KMS-11 (cell line): Measurements from ENCODE around the gene LARP1B.
"Not testable (repeated sequence)": the region's sequence is repeated elsewhere in the genome, so short reads cannot be mapped to it uniquely, and the experiment has no call there.

Experiments
- H2AFZ ChIP-seq: fragments of 200-600 bp; sonication (generic); 2 replicates; pipeline ENCODE4 v1.6.1; 2016; ENCODE audit warnings: antibody characterized with exemption, mixed run types, low read depth
- H3K27ac ChIP-seq: fragments of 200-600 bp; sonication (generic); 2 replicates; pipeline ENCODE4 v1.6.1; 2016; ENCODE audit warnings: mild to moderate bottlenecking, mixed run types
- H3K27me3 ChIP-seq: fragments of 200-600 bp; sonication (generic); 2 replicates; pipeline ENCODE4 v1.6.1; 2017; ENCODE audit warnings: mild to moderate bottlenecking, low read depth, mixed run types, moderate library complexity; ENCODE audit not compliant: insufficient read depth
- H3K36me3 ChIP-seq: fragments of 200-600 bp; sonication (generic); 2 replicates; pipeline ENCODE4 v1.6.1; 2017; ENCODE audit warnings: mild to moderate bottlenecking, mixed run types; ENCODE audit not compliant: insufficient read depth
- H3K4me1 ChIP-seq: fragments of 200-600 bp; sonication (generic); 2 replicates; pipeline ENCODE4 v1.6.1; 2016; ENCODE audit warnings: mild to moderate bottlenecking, low read depth, mixed run types; ENCODE audit not compliant: poor library complexity, severe bottlenecking
- H3K4me2 ChIP-seq: fragments of 200-600 bp; sonication (generic); 2 replicates; pipeline ENCODE4 v1.7.0; 2016; ENCODE audit warnings: mild to moderate bottlenecking, mixed run types
- H3K4me3 ChIP-seq: fragments of 200-600 bp; sonication (generic); IDR thresholded peaks from 2 replicates; pipeline ENCODE4 v1.6.1; 2017; ENCODE audit warnings: low read depth, low read length, mixed read lengths; ENCODE audit not compliant: insufficient read depth
- H3K79me2 ChIP-seq: fragments of 200-600 bp; sonication (generic); 2 replicates; pipeline ENCODE4 v1.6.1; 2016; ENCODE audit warnings: low read depth, mixed run types; ENCODE audit not compliant: insufficient read depth
- H3K9ac ChIP-seq: fragments of 200-600 bp; sonication (generic); 2 replicates; pipeline ENCODE4 v1.6.1; 2016; ENCODE audit warnings: mild to moderate bottlenecking, mixed run types
- H4K20me1 ChIP-seq: fragments of 200-600 bp; sonication (generic); 2 replicates; pipeline ENCODE4 v1.6.1; 2016; ENCODE audit warnings: mild to moderate bottlenecking, mixed run types; ENCODE audit not compliant: insufficient read depth
- TF ChIP-seq, protein P1 (sequence below): fragments of 200-600 bp; sonication (generic); conservative IDR thresholded peaks from 2 replicates; pipeline ENCODE4 v1.6.1; 2017; ENCODE audit warnings: low read depth, mild to moderate bottlenecking, antibody characterized with exemption, low read length, moderate library complexity, mixed read lengths

Gene LARP1B

DNA sequence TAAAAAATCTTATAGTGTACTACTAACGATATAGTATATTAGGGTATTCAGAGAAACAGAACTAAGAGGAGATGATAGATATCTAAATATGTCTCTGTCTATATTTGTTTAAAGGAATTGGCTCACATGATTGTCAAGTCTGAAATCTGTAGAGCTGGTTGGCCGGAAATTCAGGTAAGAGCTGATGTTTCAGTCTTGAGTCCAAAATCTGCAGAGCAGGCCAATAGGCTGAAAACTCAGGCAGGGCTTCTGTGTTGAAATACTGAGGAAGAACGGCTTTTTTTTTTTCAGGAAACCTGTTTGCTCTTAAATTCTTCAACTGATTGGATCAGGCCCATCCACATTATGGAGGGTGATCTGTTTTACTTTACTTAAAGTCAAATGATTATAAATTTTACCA, 194.8 kb downstream of the LARP1B start:
- Histone ChIP-seq H3K36me3 (no peaks in the 10 kb centered on the region), H3K4me2 (no peak overlapping the region), H3K9ac (no peak overlapping the region), H3K27ac (no peak overlapping the region), H4K20me1 (no peaks in the 10 kb centered on the region), H3K4me3 (no peak overlapping the region), H2AFZ (no peak overlapping the region), H3K4me1 (no peaks in the 10 kb centered on the region), H3K27me3 (no peaks in the 10 kb centered on the region), H3K79me2 (no peaks in the 10 kb centered on the region)
- TF ChIP-seq, protein P1, sequence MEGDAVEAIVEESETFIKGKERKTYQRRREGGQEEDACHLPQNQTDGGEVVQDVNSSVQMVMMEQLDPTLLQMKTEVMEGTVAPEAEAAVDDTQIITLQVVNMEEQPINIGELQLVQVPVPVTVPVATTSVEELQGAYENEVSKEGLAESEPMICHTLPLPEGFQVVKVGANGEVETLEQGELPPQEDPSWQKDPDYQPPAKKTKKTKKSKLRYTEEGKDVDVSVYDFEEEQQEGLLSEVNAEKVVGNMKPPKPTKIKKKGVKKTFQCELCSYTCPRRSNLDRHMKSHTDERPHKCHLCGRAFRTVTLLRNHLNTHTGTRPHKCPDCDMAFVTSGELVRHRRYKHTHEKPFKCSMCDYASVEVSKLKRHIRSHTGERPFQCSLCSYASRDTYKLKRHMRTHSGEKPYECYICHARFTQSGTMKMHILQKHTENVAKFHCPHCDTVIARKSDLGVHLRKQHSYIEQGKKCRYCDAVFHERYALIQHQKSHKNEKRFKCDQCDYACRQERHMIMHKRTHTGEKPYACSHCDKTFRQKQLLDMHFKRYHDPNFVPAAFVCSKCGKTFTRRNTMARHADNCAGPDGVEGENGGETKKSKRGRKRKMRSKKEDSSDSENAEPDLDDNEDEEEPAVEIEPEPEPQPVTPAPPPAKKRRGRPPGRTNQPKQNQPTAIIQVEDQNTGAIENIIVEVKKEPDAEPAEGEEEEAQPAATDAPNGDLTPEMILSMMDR = no peak

GRCh38 chr4:128256539-128256938, 195.4 kb downstream of the LARP1B start:
- TF ChIP-seq, protein P1 = no peak
- H3K27me3 ChIP-seq = no peaks in the 10 kb centered on the region
- no peaks in the 10 kb centered on the region for H3K36me3 ChIP-seq
- H3K4me1 ChIP-seq = no peaks in the 10 kb centered on the region
- no peak overlapping the region for H3K4me3 ChIP-seq
- no peak overlapping the region for H3K4me2 ChIP-seq
- no peak overlapping the region for H2AFZ ChIP-seq
- no peaks in the 10 kb centered on the region for H4K20me1 ChIP-seq
- H3K9ac ChIP-seq = no peak overlapping the region
- H3K27ac ChIP-seq = no peak overlapping the region
- no peaks in the 10 kb centered on the region for H3K79me2 ChIP-seq

DNA sequence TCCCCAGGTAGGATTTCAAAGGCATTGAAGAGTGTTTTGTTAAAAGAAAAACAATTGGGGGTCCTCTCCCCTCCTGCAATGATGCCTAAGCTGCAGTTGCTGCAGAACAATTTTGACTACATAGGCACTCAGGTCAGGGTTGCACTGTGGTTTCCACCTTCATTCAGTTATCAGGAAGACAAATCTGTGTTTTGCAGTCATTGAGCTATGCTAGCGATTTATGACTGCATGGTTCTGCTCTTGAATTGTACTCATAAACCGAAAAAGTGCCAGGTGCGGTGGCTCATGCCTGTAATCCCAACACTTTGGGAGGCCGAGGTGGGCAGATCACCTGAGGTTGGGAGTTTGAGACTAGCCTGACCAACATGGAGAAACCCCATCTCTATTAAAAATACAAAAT, 197.1 kb downstream of the LARP1B start:
- not testable (repeated sequence) for H3K79me2 ChIP-seq, H3K27me3 ChIP-seq, H2AFZ ChIP-seq, H3K27ac ChIP-seq, H3K9ac ChIP-seq, H3K4me2 ChIP-seq, H3K36me3 ChIP-seq, H4K20me1 ChIP-seq, H3K4me1 ChIP-seq, H3K4me3 ChIP-seq

DNA sequence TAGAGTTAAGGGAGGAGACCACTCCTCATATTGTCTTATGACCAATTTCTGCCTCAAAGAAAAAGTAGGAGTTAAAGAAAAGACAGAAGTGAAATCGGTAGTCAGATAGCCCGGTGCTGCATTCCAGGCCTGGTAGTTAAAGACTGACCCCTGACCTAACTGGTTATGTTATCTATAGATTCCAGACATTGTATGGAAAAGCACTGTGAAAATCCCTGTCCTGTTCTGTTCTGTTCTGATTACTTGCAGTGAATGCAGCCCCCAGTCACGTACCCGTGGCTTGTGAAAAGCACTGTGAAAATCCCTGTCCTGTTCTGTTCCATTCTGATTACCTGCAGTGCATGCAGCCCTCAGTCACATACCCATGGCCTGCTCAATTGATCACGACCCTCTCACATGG, 198.8 kb downstream of the LARP1B start:
- H2AFZ ChIP-seq, H3K4me1 ChIP-seq, H3K9ac ChIP-seq, H3K36me3 ChIP-seq, H3K27ac ChIP-seq, H3K79me2 ChIP-seq, H4K20me1 ChIP-seq, H3K27me3 ChIP-seq, H3K4me2 ChIP-seq, H3K4me3 ChIP-seq: not testable (repeated sequence)
